ENCODE data around the gene CSF2RB.
A peak's percentile ranks its signal among the peaks of the same experiment; 100 is the strongest.

CSF2RB gene

DNA sequence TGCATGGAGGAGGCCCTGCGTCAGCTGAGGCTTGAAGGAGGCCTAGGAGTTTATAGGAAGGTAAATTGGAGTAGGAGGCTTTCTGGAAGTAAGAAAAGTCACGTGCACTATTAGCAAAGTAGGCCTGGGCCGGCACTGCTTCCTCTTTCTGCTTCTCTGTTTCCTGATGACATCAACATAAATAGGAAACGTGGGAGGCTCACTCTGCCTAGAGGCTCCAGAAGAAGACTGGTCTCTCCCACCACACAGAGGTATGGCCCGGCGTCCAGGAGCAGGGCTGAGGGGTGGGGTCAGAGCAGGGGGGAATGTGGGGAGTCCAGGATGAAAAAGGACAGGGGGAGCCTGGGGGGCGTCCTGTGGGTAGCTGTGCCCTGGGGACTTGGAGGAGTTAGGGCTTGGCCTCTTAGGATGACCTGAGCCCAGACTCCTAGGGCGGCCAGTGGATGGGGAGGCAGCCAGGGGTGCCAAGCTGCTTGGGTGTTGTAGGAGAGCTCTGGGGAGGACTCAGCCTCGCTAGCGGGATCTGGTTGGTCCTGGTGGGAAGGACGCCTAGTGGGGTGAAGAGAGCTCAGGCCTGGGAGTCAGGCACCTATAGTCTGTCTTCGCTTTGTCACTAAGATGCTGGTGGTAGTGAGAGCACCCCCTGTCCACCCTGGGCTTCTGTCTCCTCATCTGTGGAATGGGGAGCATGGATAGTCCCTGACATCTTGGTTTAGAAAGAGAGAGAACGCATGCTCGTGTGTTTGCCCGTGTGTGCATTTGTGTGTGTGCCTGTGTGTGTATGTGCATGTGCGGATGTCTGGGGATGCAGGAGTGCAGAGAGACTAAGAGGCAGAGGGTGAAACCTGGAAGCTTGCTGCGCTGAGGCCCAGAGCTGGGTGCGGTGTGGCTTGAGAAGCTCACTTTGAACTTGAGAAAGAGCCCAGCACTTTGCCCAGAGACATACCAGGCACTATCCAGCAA lies at the start of gene CSF2RB:
Gene CSF2RB (plus strand): TSS at position 202 of the 963 bp plus-strand sequence. CDS start 8,580 bp downstream, outside the sequence.
- no peak within 1 kb of the TSS for H3K4me3 ChIP-seq (replicated peaks in 1 of 2; ENCODE audit: low read depth in 2 of 2, low read length in 2 of 2)
- TF ChIP-seq CTCF (IDR thresholded peaks at IDR 0.05; ENCODE audit: low read depth, low read length): no peak
- DNase-seq (ENCODE audit: low read depth in 2 of 2): peak in 1 of 2 donors; percentile 15

GRCh38 chr22:36863979-36864378 lies 49.4 kb upstream of the CSF2RB start:
- no peak overlapping the region for H3K4me3 ChIP-seq (replicated peaks in 1 of 2; ENCODE audit: low read depth in 2 of 2, low read length in 2 of 2)
- no peak for TF ChIP-seq CTCF (IDR thresholded peaks at IDR 0.05; ENCODE audit: low read depth, low read length)
- no peak for DNase-seq (ENCODE audit: low read depth in 2 of 2)

DNA sequence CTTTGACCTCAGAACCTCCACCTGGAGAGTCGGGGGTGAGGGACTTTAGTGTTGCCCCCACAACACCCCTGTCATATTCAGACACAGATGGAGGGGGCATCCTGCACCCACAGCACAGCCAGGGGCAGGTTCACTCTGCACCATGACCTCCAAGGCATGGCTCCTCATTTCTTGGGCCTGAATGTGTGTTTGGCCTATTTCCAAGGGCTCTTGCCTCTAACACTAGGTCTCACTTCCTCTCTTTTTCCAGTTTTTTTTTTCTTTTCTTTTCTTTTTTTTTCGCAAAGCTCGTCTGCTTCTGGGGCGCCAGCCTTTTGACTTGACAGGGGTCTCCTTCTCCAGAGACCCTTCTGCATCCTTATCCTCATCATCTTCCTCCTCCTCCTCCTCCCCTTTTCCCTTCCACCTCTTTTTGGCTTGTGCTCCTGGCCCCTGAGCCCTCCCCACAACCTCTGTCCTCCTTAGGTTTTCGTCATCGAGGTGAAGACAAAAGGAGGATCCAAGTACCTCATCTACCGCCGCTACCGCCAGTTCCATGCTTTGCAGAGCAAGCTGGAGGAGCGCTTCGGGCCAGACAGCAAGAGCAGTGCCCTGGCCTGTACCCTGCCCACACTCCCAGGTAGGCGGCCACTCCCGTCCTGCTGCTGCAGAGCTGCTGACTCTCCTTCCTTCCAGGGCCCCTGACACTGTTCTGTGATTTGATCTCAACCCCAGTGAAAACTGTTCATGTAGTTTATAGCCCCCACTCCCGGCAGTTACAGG lies 48.8 kb upstream of the CSF2RB start:
- no peak for TF ChIP-seq CTCF (IDR thresholded peaks at IDR 0.05; ENCODE audit: low read depth, low read length)
- H3K4me3 ChIP-seq (replicated peaks in 1 of 2; ENCODE audit: low read depth in 2 of 2, low read length in 2 of 2): no peak overlapping the region
- DNase-seq (ENCODE audit: low read depth in 2 of 2): no peak

GRCh38 chr22:36865346-36865745 lies 48.1 kb upstream of the CSF2RB start:
- peak; percentile 12 to 30 for DNase-seq (ENCODE audit: low read depth in 2 of 2)
- no peak overlapping the region for H3K4me3 ChIP-seq (replicated peaks in 1 of 2; ENCODE audit: low read depth in 2 of 2, low read length in 2 of 2)
- no peak for TF ChIP-seq CTCF (IDR thresholded peaks at IDR 0.05; ENCODE audit: low read depth, low read length)

- H3K4me3 ChIP-seq (replicated peaks in 1 of 2; ENCODE audit: low read depth in 2 of 2, low read length in 2 of 2): no peak overlapping the region
- no peak for DNase-seq (ENCODE audit: low read depth in 2 of 2)
- no peak for TF ChIP-seq CTCF (IDR thresholded peaks at IDR 0.05; ENCODE audit: low read depth, low read length)
These were observed 45.7 kb upstream of the CSF2RB start for GRCh38 chr22:36867695-36868094.

DNA sequence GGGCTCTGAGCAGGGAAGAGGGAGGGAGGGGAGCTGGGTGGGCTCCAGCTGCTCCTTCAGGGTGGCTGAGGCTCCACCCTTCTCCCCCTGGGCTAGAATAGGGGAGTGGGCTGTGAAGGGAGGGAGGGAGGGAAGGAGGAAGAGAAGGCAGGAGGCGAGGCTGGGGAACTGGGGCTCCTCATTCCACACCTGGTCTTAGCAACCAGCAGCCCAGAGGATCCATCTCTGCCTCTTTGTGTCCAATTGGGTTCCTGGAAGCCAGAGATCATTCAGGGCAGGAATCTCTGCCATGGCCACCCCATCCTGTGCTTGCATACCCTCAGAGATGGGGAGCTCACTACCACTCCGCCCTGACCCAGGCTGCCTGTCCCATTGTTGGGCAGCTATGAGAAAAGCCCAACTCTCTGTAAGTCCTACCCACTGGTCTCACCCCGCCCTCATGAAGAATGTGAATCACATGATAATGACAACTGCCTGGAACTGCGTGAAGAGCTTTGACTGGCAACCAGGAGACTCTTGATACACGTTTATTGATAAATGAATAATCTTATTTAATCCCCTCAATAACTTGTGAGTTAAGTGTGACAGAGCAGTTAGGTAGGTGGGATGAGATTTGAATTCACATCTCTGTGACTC lies 44.8 kb upstream of the CSF2RB start:
- H3K4me3 ChIP-seq (replicated peaks in 1 of 2; ENCODE audit: low read depth in 2 of 2, low read length in 2 of 2): no peak overlapping the region
- no peak for DNase-seq (ENCODE audit: low read depth in 2 of 2)
- no peak for TF ChIP-seq CTCF (IDR thresholded peaks at IDR 0.05; ENCODE audit: low read depth, low read length)
